Caco-2 (cell line): Measurements from ENCODE around the gene NAPSA. TPM values are rescaled to one million over a fixed set of nuclear protein-coding genes. Genes with fewer than 3 reads are reported as not detected.

Experiments
- BruUV-seq: library from RNA; stranded (reverse); fragments of 400-500 nt; replicated peaks from 2 replicates; lab custom pipeline; 2021; lab: Mats Ljungman, UMichigan
- CTCF ChIA-PET: fragments of 300-600 bp; sonication (Branson Sonifier 250); formaldehyde crosslinking; loops from one replicate; lab custom pipeline; 2022; ENCODE audit warnings: antibody characterized with exemption; lab: Charles Lee
- POLR2A ChIA-PET: fragments of 300-600 bp; sonication (Branson Sonifier 250); formaldehyde crosslinking; loops from one replicate; lab custom pipeline; 2022; ENCODE audit warnings: antibody characterized with exemption; lab: Charles Lee
- DNase-seq, 2 experiments: peaks; one replicate each; pipeline versions ENCODE4 v3.0.0 to v3.0.0-alpha.2; 2020 to 2022
- H3K27me3 ChIP-seq: replicated peaks from 2 replicates; pipeline ENCODE4 v1.6.0; 2011; ENCODE audit warnings: low read length; ENCODE audit not compliant: control insufficient read depth, insufficient read depth
- H3K36me3 ChIP-seq: 2 replicates; pipeline ENCODE4 v1.5.1; 2011; ENCODE audit warnings: low read length; ENCODE audit not compliant: control insufficient read depth, insufficient read depth
- H3K4me1 ChIP-seq: fragments of 250-450 bp; sonication (Bioruptor Pico); 2 replicates; pipeline ENCODE4 v1.5.1; 2020; ENCODE audit warnings: mild to moderate bottlenecking
- H3K4me3 ChIP-seq: 2 replicates; pipeline ENCODE4 v1.5.1; 2011; ENCODE audit warnings: low read depth, mild to moderate bottlenecking, control low read depth, low read length
- H3K9me3 ChIP-seq: fragments of 250-450 bp; sonication (Bioruptor Pico); 2 replicates; pipeline ENCODE4 v1.5.1; 2020; ENCODE audit warnings: mild to moderate bottlenecking, moderate library complexity
- H3K27ac Mint-ChIP-seq: one replicate; pipeline ENCODE4 v1.8.0; 2022; ENCODE audit warnings: mixed read lengths; ENCODE audit not compliant: unreplicated experiment
- H3K27me3 Mint-ChIP-seq: one replicate; pipeline ENCODE4 v1.8.0; 2022; ENCODE audit warnings: mixed read lengths; ENCODE audit not compliant: insufficient read depth, unreplicated experiment
- H3K36me3 Mint-ChIP-seq: one replicate; pipeline ENCODE4 v1.8.0; 2022; ENCODE audit warnings: mild to moderate bottlenecking, mixed read lengths; ENCODE audit not compliant: insufficient read depth, unreplicated experiment
- H3K4me1 Mint-ChIP-seq: one replicate; pipeline ENCODE4 v1.8.0; 2022; ENCODE audit warnings: low read depth, mixed read lengths; ENCODE audit not compliant: unreplicated experiment
- H3K4me3 Mint-ChIP-seq: one replicate; pipeline ENCODE4 v1.8.0; 2022; ENCODE audit warnings: mild to moderate bottlenecking, moderate library complexity, mixed read lengths; ENCODE audit not compliant: unreplicated experiment
- H3K9me3 Mint-ChIP-seq: one replicate; pipeline ENCODE4 v1.8.0; 2022; ENCODE audit warnings: mixed read lengths; ENCODE audit not compliant: unreplicated experiment
- CTCF ChIP-seq, 2 experiments: fragments of 200-600 bp in 1 of 2; IDR thresholded peaks; 1 replicate in 1 of 2; 2 replicates in 1 of 2; pipeline versions ENCODE4 v1.5.1 to v1.8.0; 2011 to 2022; ENCODE audit warnings: antibody characterized with exemption in 1 of 2, control low read depth in 1 of 2, inconsistent platforms in 1 of 2, low read depth in 1 of 2, low read length in 1 of 2, mild to moderate bottlenecking in 1 of 2, moderate library complexity in 1 of 2; ENCODE audit not compliant: insufficient read depth in 1 of 2, severe bottlenecking in 1 of 2, unreplicated experiment in 1 of 2
- intact Hi-C: fragments of 100-400 bp; cut with micrococcal nuclease; formaldehyde crosslinking; loops from one replicate; pipeline ENCODE4 v1.10.0; 2022; ENCODE audit not compliant: unreplicated experiment
- total RNA-seq: library from RNA; stranded (reverse); gene quantifications from 2 replicates; pipeline ENCODE4 v1.2.3, GENCODE V29; 2022

NAPSA gene
- total RNA-seq, 1 experiment from 2014 or later, result 1.2 TPM

GRCh38 chr19:50318438-50318837 is 47.0 kb downstream of the NAPSA start:
- H3K36me3 Mint-ChIP-seq, result peaks cover 35% of the 10 kb centered on the region
- no peak overlapping the region for H3K27ac Mint-ChIP-seq
- no peak overlapping the region for H3K4me3 Mint-ChIP-seq
- no peaks in the 10 kb centered on the region for H3K9me3 Mint-ChIP-seq
- BruUV-seq, result no TSS peak
- no peaks in the 10 kb centered on the region for H3K9me3 ChIP-seq
- H3K27me3 ChIP-seq, result no peaks in the 10 kb centered on the region
- intact Hi-C loops, result loop anchor here (10.0 kb wide), 1 partner anchor 444 kb away; the partner anchor contains the start of genes AKT1S1 and TBC1D17
- H3K4me3 ChIP-seq, result no peak overlapping the region
- ChIA-PET CTCF (no interaction called here), POLR2A (interaction anchor here (2.0 kb wide), 1 partner anchor 15 kb away, joined by 17 read pairs; no protein-coding TSS in a partner anchor)
- H3K27me3 Mint-ChIP-seq, result peaks cover 9% of the 10 kb centered on the region
- H3K36me3 ChIP-seq, result no peaks in the 10 kb centered on the region
- peaks cover 4% of the 10 kb centered on the region; the same call in 1 of the 2 replicates for H3K4me1 ChIP-seq
- peaks cover 17% of the 10 kb centered on the region for H3K4me1 Mint-ChIP-seq
- no peak for DNase-seq
- TF ChIP-seq CTCF (IDR thresholded peaks at IDR 0.05; ENCODE audit: insufficient read depth in 1 of 2, low read depth in 1 of 2, low read length in 1 of 2, severe bottlenecking in 1 of 2, unreplicated experiment in 1 of 2), result no peak

DNA sequence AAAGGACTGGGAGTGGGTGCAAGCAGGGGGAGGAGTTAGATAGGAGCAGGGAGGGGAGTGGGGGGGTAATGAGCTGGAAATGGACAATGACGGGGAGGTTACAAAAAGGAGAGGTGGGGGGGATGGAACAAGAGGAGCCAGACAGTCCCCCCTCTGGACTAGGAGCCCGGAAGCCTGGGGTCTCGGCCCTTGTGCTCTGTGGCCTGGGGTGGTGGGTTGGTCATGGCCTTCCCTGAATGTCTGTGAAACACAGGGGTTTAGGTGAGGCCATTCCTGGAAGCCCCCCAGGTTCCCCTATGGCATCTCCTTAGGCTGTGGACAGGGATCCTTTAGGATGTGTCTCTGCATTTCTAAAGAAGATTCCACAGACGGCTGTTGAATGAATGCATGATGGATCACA is 48.3 kb downstream of the NAPSA start:
- ChIA-PET POLR2A (no interaction called here), CTCF (no interaction called here)
- peak overlapping the region; percentile 30 for H3K4me3 Mint-ChIP-seq
- no peak for DNase-seq
- no peaks in the 10 kb centered on the region for H3K9me3 Mint-ChIP-seq
- peaks cover 9% of the 10 kb centered on the region for H3K27me3 Mint-ChIP-seq
- Histone ChIP-seq H3K36me3 (no peaks in the 10 kb centered on the region), H3K4me3 (no peak overlapping the region), H3K9me3 (no peaks in the 10 kb centered on the region), H3K27me3 (no peaks in the 10 kb centered on the region; the same call in 1 of the 2 replicates), H3K4me1 (peaks cover 11% of the 10 kb centered on the region; the same call in 1 of the 2 replicates)
- no peak for TF ChIP-seq CTCF (IDR thresholded peaks at IDR 0.05; ENCODE audit: insufficient read depth in 1 of 2, low read depth in 1 of 2, low read length in 1 of 2, severe bottlenecking in 1 of 2, unreplicated experiment in 1 of 2)
- intact Hi-C loops, result loop anchor here (10.0 kb wide), 1 partner anchor 442 kb away; the partner anchor contains the start of genes AKT1S1 and TBC1D17
- no TSS peak for BruUV-seq
- peaks cover 17% of the 10 kb centered on the region for H3K4me1 Mint-ChIP-seq
- peaks cover 26% of the 10 kb centered on the region for H3K36me3 Mint-ChIP-seq
- H3K27ac Mint-ChIP-seq, result no peak overlapping the region

GRCh38 chr19:50315773-50316448 is 49.5 kb downstream of the NAPSA start:
- Mint-ChIP-seq H3K27me3 (peaks cover 9% of the 10 kb centered on the region), H3K27ac (peak overlapping the region; percentile 14), H3K36me3 (peaks cover 24% of the 10 kb centered on the region), H3K9me3 (no peaks in the 10 kb centered on the region), H3K4me1 (peaks cover 17% of the 10 kb centered on the region), H3K4me3 (peak overlapping the region; percentile 75)
- Histone ChIP-seq H3K4me3 (peak overlapping the region; percentile 40), H3K9me3 (no peaks in the 10 kb centered on the region), H3K27me3 (no peaks in the 10 kb centered on the region; the same call in 1 of the 2 replicates), H3K4me1 (peaks cover 11% of the 10 kb centered on the region; the same call in 1 of the 2 replicates), H3K36me3 (no peaks in the 10 kb centered on the region)
- no TSS peak for BruUV-seq
- intact Hi-C loops, result loop anchor here (10.0 kb wide), 1 partner anchor 441 kb away; the partner anchor contains the start of genes AKT1S1 and TBC1D17
- no peak for TF ChIP-seq CTCF (IDR thresholded peaks at IDR 0.05; ENCODE audit: insufficient read depth in 1 of 2, low read depth in 1 of 2, low read length in 1 of 2, severe bottlenecking in 1 of 2, unreplicated experiment in 1 of 2)
- CTCF ChIA-PET, result interaction anchor here (0.7 to 1.5 kb wide), 7 partner anchors 9 to 168 kb away, joined by 3 to 11 read pairs (median 5); partner anchors contain the start of gene KCNC3
- POLR2A ChIA-PET, result interaction anchor here (0.6 to 1.2 kb wide), 4 partner anchors 13 to 125 kb away, joined by 4 to 8 read pairs (median 5); partner anchors contain the start of gene KCNC3
- DNase-seq, result peak; percentile 58 to 68
